Stimulated activated CD8-positive, alpha-beta memory T cell treated with anti-CD3 and anti-CD28 coated beads, Interleukin-7, amount 100 ng/mL, for 24 hours (primary cell): ENCODE data around the gene CAPZA2.

Experiments used
- DNase-seq: peaks from one replicate; pipeline ENCODE4 v3.0.0-alpha.2; 2020; ENCODE audit warnings: low read depth

The CAPZA2 gene

GRCh38 chr7:116862951-116863670 is 724 bp downstream of the CAPZA2 start:
- DNase-seq, result no peak

GRCh38 chr7:116863936-116864500 is 1.6 kb downstream of the CAPZA2 start:
- DNase-seq, result no peak

GRCh38 chr7:116871061-116871700 is 8.8 kb downstream of the CAPZA2 start:
- DNase-seq, result no peak

- DNase-seq, result no peak
Observed at GRCh38 chr7:116872026-116872425, 9.6 kb downstream of the CAPZA2 start.

GRCh38 chr7:116873619-116874018 is 11.2 kb downstream of the CAPZA2 start:
- DNase-seq, result no peak

GRCh38 chr7:116876664-116877442 is 14.5 kb downstream of the CAPZA2 start:
- DNase-seq, result no peak

GRCh38 chr7:116877443-116878217 is 15.2 kb downstream of the CAPZA2 start:
- no peak for DNase-seq

GRCh38 chr7:116884691-116885090 is 22.3 kb downstream of the CAPZA2 start:
- no peak for DNase-seq

GRCh38 chr7:116885724-116886123 is 23.3 kb downstream of the CAPZA2 start:
- DNase-seq, result no peak

GRCh38 chr7:116886543-116887156 is 24.3 kb downstream of the CAPZA2 start:
- no peak for DNase-seq

GRCh38 chr7:116888895-116889294 is 26.5 kb downstream of the CAPZA2 start:
- DNase-seq, result no peak

- no peak for DNase-seq
Observed at GRCh38 chr7:116895849-116896248, 33.5 kb downstream of the CAPZA2 start.

- no peak for DNase-seq
Observed at GRCh38 chr7:116897661-116898060, 35.3 kb downstream of the CAPZA2 start.

- DNase-seq, result no peak
Observed at GRCh38 chr7:116899308-116899707, 36.9 kb downstream of the CAPZA2 start.

- DNase-seq, result no peak
Observed at GRCh38 chr7:116901143-116901542, 38.8 kb downstream of the CAPZA2 start.

- DNase-seq, result no peak
Observed at GRCh38 chr7:116902867-116903266, 40.5 kb downstream of the CAPZA2 start.

GRCh38 chr7:116906391-116906790 is 44.0 kb downstream of the CAPZA2 start:
- DNase-seq, result no peak

- DNase-seq, result no peak
Observed at GRCh38 chr7:116910383-116910782, 48.0 kb downstream of the CAPZA2 start.

- no peak for DNase-seq
Observed at GRCh38 chr7:116911801-116912200, 49.4 kb downstream of the CAPZA2 start.

- DNase-seq, result no peak
Observed at GRCh38 chr7:116912269-116912909, 50.0 kb downstream of the CAPZA2 start.

GRCh38 chr7:116918704-116919103 is 56.3 kb downstream of the CAPZA2 start:
- no peak for DNase-seq
